GM21447 (cell line): ENCODE results near the gene CDKN1C.

Experiments
- ATAC-seq: cut with Tn5 transposase; IDR thresholded peaks from one replicate; pipeline ENCODE4 v1.9.1; 2021; ENCODE audit not compliant: unreplicated experiment

Gene CDKN1C

GRCh38 chr11:2870460-2870859 is 15.1 kb downstream of the CDKN1C start:
- no peak for ATAC-seq

DNA sequence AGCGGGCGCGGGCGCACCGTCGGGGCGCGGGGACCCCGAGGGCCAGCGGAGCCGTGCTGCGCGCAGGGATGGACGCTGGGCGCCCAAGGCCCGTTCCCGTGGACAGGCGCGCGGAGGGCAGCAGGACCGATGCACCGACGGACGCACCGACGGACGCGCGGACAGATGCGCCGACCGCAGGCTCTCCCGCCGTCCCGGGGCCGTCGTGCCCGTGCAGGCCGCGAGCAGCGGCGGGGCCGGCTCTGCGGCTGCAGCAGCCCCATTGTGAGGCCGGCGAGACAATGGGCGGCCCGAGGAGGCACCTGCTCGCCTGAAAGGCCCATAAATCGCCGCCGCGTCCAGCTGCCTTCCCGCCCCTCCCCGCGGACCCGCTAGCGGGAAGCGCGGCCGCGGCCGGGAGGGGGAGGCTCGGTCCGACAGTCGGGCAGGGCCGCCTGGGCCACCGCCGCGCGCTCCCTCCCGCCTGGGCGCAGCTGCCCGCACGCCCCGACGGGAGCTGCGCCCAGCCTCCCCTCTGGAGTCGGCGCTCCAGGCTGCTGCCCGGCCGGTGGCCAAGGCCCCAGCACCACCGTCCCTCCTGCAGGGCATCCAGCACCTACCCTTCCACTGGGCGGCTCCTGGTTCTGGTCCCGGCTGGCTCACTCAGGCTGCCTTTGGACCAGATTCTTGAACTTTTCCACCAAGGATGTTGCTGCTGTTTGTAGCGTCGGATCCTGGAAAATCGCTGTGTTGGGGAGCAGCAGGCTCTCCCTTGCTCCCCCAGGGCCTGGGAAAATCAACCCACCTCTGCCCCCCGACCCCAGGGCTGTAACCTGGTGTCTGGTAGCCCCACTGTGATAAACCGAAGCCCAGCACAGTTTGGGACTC is 15.8 kb downstream of the CDKN1C start:
- no peak for ATAC-seq

DNA sequence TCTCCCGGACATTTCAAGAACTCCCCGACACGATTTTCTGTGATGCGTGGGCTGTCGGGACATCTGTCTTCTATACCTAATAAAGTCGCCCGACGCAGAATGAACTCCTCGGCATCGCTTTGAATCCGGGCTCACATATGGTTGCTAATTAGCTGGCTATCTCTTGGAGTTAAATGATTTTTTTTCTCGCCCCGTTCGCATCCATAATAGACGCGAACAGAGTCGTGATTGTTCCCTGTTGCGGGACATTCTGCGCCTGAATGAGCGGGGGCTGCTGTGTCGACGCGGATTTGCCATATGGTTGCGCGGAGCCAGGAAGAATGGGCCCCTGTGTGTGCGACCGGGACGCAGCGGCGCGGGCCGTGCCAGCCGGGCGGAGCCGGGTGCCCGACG is 16.4 kb downstream of the CDKN1C start:
- no peak for ATAC-seq

GRCh38 chr11:2868506-2869133 is 17.0 kb downstream of the CDKN1C start:
- no peak for ATAC-seq

- ATAC-seq, result no peak
Observed at GRCh38 chr11:2867722-2868505, 17.7 kb downstream of the CDKN1C start.

- no peak for ATAC-seq
Observed at GRCh38 chr11:2867142-2867541, 18.4 kb downstream of the CDKN1C start.

GRCh38 chr11:2865922-2866577 is 19.5 kb downstream of the CDKN1C start:
- ATAC-seq, result no peak

- ATAC-seq, result no peak
Observed at GRCh38 chr11:2864901-2865300, 20.7 kb downstream of the CDKN1C start.

- no peak for ATAC-seq
Observed at GRCh38 chr11:2863276-2863618, 22.3 kb downstream of the CDKN1C start.

GRCh38 chr11:2862395-2863275 is 22.9 kb downstream of the CDKN1C start:
- no peak for ATAC-seq

DNA sequence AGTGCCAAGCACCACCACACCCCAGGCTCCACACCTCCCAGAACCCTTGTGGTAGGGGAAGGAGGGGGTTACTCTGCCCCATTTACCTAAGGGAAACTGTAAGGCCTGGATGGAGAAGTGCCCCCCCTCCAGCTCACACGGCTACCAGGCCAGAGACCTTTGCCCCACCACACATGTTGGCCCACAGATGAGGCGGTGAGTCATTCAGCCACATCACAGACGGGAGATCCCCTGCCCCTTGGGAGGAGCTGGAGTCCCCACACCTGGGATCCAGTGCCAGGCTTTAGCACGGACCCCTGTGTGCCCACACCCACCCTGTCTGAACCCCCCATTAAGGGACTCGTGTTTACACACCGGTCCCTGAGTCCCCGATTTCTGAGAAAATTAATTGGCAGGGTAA is 24.9 kb downstream of the CDKN1C start:
- ATAC-seq, result no peak

- ATAC-seq, result no peak
Observed at GRCh38 chr11:2859699-2860037, 25.9 kb downstream of the CDKN1C start.

DNA sequence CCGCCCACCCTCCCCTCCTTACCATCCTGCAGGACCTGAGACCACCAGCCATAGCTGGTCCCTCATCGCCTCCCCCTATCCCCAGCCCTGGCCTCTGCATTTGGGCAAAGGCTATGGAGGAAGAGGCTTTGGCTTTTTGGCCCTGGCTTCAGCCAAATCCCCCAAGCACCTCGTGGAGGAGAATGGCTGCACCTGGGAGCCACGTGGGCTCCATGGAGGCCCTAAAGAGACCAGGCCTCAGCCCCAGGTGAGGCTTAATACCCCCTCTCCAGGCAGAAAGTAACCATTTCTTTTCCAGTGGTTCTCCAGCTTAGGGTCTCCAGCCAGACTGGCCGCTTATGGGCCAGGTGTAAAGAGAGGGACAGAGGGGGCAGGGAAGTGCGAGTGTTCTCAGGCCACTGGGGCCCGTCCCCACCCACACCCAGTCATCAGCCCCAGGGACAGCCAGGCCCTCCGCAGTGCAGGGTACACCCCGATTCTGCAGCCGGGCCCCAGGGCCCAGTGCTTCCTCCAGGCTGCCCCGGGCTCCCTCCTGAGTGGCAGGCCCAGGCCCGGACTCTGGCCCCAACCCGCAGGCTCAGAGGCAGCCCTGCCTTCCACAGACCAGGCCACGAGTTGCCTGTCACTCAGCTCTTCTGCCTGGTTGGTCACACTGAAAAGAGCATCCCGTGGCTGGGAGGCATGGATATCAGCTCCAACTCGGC is 26.4 kb downstream of the CDKN1C start:
- no peak for ATAC-seq

DNA sequence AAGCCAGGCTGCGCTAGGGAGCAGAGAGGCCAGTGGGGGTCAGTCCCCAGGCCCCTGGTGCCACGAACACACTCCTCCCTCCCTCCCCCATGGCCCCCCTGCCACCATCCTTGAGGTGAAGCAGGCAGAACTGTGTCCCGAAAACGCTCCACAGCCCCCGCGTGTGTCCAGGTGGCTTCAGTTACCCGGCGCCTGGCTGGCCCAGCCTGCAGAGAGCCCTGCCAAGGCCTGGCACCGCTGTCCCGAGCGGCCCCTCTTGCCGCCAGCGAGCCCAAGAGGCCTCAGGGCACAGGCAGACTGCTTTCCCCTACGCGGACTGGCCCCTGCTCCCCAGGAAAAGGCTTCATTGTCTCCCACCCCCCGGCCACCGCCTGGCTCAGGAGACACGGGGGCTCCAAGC is 27.7 kb downstream of the CDKN1C start:
- no peak for ATAC-seq

DNA sequence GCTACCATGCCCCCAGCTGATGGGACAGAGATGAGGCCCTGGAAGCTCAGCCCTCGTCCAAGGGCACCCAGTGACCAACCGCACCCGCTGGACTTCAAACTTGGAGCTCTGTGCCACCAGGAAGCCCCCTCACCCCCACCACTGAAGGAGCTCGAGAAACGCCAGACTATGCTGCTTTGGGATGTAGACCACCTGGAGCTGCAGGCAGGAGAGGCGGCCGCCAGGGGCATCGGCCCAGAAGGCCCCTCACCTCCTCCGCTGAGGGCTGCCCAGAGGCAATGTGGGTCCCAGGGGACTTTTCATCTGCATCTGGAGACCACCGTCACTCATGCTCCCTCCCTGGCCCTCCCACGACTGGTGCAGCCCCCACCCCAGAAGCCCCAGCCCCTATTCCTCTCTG is 28.3 kb downstream of the CDKN1C start:
- ATAC-seq, result no peak

- ATAC-seq, result no peak
Observed at GRCh38 chr11:2855162-2855561, 30.4 kb downstream of the CDKN1C start.

- ATAC-seq, result no peak
Observed at GRCh38 chr11:2853997-2854560, 31.5 kb downstream of the CDKN1C start.

DNA sequence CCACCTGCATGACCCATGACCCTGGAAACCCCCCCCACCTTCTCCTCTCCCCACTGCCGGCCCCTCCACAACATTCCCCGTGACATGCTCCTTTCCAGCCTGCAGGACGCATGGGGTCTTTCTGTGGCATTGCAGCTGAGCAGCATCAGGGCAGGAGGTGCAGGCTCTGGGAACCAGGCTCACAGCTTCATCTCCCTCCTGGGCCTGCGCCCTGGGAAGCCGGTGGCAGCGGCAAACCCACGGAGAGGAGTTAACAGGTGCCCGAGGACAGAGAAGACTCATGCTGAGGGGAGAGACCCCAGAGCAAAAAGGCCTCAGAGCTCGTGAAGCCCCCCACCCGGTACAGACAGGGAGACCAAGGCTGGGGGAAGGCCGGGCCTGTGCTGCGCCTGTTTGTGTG is 32.2 kb downstream of the CDKN1C start:
- no peak for ATAC-seq

DNA sequence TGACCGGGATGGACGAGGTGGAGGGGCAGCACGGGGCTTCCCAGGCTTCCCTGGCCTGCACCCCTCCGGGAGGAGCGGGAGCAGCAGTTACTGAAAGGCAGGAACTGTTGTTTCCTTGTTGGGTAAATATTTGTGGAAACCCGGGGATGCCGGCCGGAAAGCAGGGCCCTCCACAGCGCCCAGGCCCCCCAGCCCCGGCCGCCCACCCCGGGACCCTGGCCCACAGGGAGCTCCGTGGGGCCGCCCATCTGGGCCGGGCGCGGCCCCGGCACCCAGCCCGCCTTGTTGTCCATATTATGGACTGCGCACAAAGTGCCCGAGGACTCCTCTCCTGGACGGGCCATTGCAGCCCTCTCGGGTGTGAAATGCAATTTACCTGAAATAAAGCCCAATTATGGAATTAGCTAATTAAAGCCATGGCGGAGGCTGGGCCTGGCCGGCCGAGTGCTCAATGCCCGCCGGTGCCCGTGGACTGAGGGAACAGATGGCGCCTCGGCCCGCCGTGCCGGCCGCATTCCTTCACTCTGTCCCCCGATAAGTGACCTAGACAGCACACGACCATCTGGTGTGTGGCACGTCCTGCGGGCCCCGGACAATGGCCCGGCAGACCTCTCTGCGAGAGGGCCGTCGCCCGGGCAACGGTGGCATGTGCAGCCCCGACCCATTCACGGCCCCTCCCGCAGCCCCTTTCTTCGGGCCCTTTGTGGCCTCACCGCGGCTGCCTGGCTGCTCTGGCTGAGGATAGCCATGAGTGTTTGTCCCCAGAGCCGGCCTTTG is 35.4 kb downstream of the CDKN1C start:
- no peak for ATAC-seq
